ENCODE measurements around the gene PTPN13.

PTPN13 gene

GRCh38 chr4:86611757-86612156, 17.6 kb downstream of the PTPN13 start:
- H3K27ac ChIP-seq (ENCODE audit: low read depth in 2 of 2, low read length in 2 of 2) = no peak overlapping the region
- no peak overlapping the region for H3K4me3 ChIP-seq (ENCODE audit: low read length in 2 of 2)
- H3K27me3 ChIP-seq (ENCODE audit: control insufficient read depth in 2 of 2, insufficient read depth in 2 of 2, low read length in 2 of 2) = no peaks in the 10 kb centered on the region
- no peaks in the 10 kb centered on the region for H3K4me1 ChIP-seq (ENCODE audit: control insufficient read depth in 2 of 2, insufficient read depth in 2 of 2, low read length in 2 of 2)
- no peak overlapping the region for H3K9ac ChIP-seq (ENCODE audit: low read depth in 1 of 2, low read length in 2 of 2)
- no peaks in the 10 kb centered on the region for H3K36me3 ChIP-seq (ENCODE audit: control insufficient read depth in 2 of 2, insufficient read depth in 2 of 2, low read length in 2 of 2)
- no peaks in the 10 kb centered on the region for H3K9me3 ChIP-seq (ENCODE audit: control insufficient read depth in 2 of 2, low read length in 2 of 2)

GRCh38 chr4:86613734-86614133, 19.6 kb downstream of the PTPN13 start:
- Histone ChIP-seq H3K9me3 (ENCODE audit: control insufficient read depth in 2 of 2, low read length in 2 of 2) (no peaks in the 10 kb centered on the region), H3K4me1 (ENCODE audit: control insufficient read depth in 2 of 2, insufficient read depth in 2 of 2, low read length in 2 of 2) (no peaks in the 10 kb centered on the region), H3K9ac (ENCODE audit: low read depth in 1 of 2, low read length in 2 of 2) (no peak overlapping the region), H3K4me3 (ENCODE audit: low read length in 2 of 2) (no peak overlapping the region), H3K27me3 (ENCODE audit: control insufficient read depth in 2 of 2, insufficient read depth in 2 of 2, low read length in 2 of 2) (no peaks in the 10 kb centered on the region), H3K36me3 (ENCODE audit: control insufficient read depth in 2 of 2, insufficient read depth in 2 of 2, low read length in 2 of 2) (no peaks in the 10 kb centered on the region), H3K27ac (ENCODE audit: low read depth in 2 of 2, low read length in 2 of 2) (no peak overlapping the region)

DNA sequence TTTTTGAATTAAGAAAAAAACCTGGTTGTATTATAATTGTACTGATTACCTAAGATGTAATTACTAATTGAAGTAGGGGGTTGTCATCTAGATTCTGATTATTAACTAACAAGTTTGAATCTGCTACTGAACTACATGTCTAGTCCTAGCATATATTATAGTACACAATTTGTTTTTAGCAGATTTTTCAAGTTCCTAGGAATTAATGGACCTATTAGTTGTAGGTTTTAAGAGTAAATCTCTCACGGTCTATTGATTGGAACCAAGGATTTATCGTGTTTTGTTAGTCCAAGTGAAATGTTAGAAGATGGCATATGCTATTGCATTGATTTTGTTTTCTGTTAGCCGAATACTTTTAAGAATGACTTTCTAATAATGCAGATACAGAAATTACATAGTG, 20.8 kb downstream of the PTPN13 start:
- Histone ChIP-seq H3K27ac (ENCODE audit: low read depth in 2 of 2, low read length in 2 of 2) (no peak overlapping the region), H3K9ac (ENCODE audit: low read depth in 1 of 2, low read length in 2 of 2) (no peak overlapping the region), H3K9me3 (ENCODE audit: control insufficient read depth in 2 of 2, low read length in 2 of 2) (no peaks in the 10 kb centered on the region), H3K4me3 (ENCODE audit: low read length in 2 of 2) (no peak overlapping the region), H3K27me3 (ENCODE audit: control insufficient read depth in 2 of 2, insufficient read depth in 2 of 2, low read length in 2 of 2) (no peaks in the 10 kb centered on the region), H3K36me3 (ENCODE audit: control insufficient read depth in 2 of 2, insufficient read depth in 2 of 2, low read length in 2 of 2) (no peaks in the 10 kb centered on the region), H3K4me1 (ENCODE audit: control insufficient read depth in 2 of 2, insufficient read depth in 2 of 2, low read length in 2 of 2) (no peaks in the 10 kb centered on the region)

- Histone ChIP-seq H3K9ac (ENCODE audit: low read depth in 1 of 2, low read length in 2 of 2) (no peak overlapping the region), H3K9me3 (ENCODE audit: control insufficient read depth in 2 of 2, low read length in 2 of 2) (no peaks in the 10 kb centered on the region), H3K4me1 (ENCODE audit: control insufficient read depth in 2 of 2, insufficient read depth in 2 of 2, low read length in 2 of 2) (no peaks in the 10 kb centered on the region), H3K36me3 (ENCODE audit: control insufficient read depth in 2 of 2, insufficient read depth in 2 of 2, low read length in 2 of 2) (no peaks in the 10 kb centered on the region), H3K27ac (ENCODE audit: low read depth in 2 of 2, low read length in 2 of 2) (no peak overlapping the region), H3K27me3 (ENCODE audit: control insufficient read depth in 2 of 2, insufficient read depth in 2 of 2, low read length in 2 of 2) (no peaks in the 10 kb centered on the region), H3K4me3 (ENCODE audit: low read length in 2 of 2) (no peak overlapping the region)
These were observed 21.4 kb downstream of the PTPN13 start for GRCh38 chr4:86615501-86615900.

DNA sequence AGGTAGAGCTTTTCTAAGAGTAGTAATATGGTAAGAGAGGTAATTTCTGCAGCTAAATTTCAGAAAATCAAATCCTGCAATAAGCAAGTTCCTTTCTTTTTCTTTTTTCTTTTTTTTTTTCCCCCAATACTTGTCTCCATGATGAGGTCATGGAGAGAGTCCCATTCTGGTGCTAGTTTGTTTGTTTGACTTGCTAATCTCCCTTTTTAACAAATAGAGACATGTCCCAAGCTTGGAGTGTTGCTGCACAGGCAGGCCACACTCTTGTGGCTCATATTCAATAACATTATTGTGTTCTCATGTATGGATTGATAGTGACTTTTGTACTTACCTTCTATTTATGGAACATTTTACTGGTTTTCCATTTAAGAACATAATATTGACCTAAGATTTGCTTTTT, 25.5 kb downstream of the PTPN13 start:
- Histone ChIP-seq H3K4me1 (ENCODE audit: control insufficient read depth in 2 of 2, insufficient read depth in 2 of 2, low read length in 2 of 2) (no peaks in the 10 kb centered on the region), H3K27me3 (ENCODE audit: control insufficient read depth in 2 of 2, insufficient read depth in 2 of 2, low read length in 2 of 2) (no peaks in the 10 kb centered on the region), H3K36me3 (ENCODE audit: control insufficient read depth in 2 of 2, insufficient read depth in 2 of 2, low read length in 2 of 2) (no peaks in the 10 kb centered on the region)

DNA sequence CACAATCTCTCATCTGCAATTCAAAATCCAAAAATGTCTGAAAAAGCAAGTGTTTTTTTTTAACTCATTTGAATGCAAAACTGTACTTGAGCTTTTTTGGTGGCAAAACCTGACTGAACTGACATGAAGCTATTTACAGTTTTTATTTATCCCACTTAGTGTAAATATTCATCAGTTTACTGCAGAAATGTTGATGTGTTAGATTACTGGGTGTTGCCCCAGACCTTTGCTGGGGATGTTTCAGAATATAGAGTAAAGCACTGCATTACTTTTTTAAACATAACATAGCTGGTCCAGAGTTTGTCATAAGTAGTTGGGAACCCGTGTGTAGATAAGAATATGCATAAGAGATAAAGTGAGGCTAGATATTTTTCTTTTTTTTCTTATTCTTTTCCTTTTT, 27.3 kb downstream of the PTPN13 start:
- Histone ChIP-seq H3K4me1 (ENCODE audit: control insufficient read depth in 2 of 2, insufficient read depth in 2 of 2, low read length in 2 of 2) (no peaks in the 10 kb centered on the region), H3K9ac (ENCODE audit: low read depth in 1 of 2, low read length in 2 of 2) (no peak overlapping the region), H3K27me3 (ENCODE audit: control insufficient read depth in 2 of 2, insufficient read depth in 2 of 2, low read length in 2 of 2) (no peaks in the 10 kb centered on the region), H3K36me3 (ENCODE audit: control insufficient read depth in 2 of 2, insufficient read depth in 2 of 2, low read length in 2 of 2) (no peaks in the 10 kb centered on the region), H3K9me3 (ENCODE audit: control insufficient read depth in 2 of 2, low read length in 2 of 2) (no peaks in the 10 kb centered on the region), H3K4me3 (ENCODE audit: low read length in 2 of 2) (no peak overlapping the region), H3K27ac (ENCODE audit: low read depth in 2 of 2, low read length in 2 of 2) (no peak overlapping the region)

More for the DNA sequence above, 25.5 kb downstream of the PTPN13 start:
- H3K4me3 ChIP-seq (ENCODE audit: low read length in 2 of 2) = no peak overlapping the region
- H3K27ac ChIP-seq (ENCODE audit: low read depth in 2 of 2, low read length in 2 of 2) = no peak overlapping the region
- no peak overlapping the region for H3K9ac ChIP-seq (ENCODE audit: low read depth in 1 of 2, low read length in 2 of 2)
- no peaks in the 10 kb centered on the region for H3K9me3 ChIP-seq (ENCODE audit: control insufficient read depth in 2 of 2, low read length in 2 of 2)

DNA sequence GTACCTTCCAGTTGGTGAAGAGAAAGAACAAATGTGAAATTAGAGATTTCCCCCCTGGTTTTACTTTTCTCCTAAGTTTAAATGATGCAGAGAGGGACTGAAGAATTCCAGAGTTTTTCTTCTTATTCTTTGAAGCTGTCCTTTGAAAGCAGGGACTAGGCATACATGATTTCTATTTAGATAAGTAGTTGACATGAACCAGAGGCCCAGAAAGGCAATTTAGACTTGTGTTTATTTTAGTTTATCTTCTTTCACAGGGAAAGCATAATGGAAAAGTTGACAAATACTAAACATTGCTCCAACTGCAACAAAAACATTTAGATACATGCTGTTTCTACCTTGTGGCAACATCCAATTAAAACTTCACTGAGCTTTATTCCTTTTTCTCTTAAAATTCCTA, 32.0 kb downstream of the PTPN13 start:
- no peak overlapping the region for H3K27ac ChIP-seq (ENCODE audit: low read depth in 2 of 2, low read length in 2 of 2)
- H3K4me3 ChIP-seq (ENCODE audit: low read length in 2 of 2) = no peak overlapping the region
- H3K36me3 ChIP-seq (ENCODE audit: control insufficient read depth in 2 of 2, insufficient read depth in 2 of 2, low read length in 2 of 2) = no peaks in the 10 kb centered on the region
- H3K27me3 ChIP-seq (ENCODE audit: control insufficient read depth in 2 of 2, insufficient read depth in 2 of 2, low read length in 2 of 2) = no peaks in the 10 kb centered on the region
- no peak overlapping the region for H3K9ac ChIP-seq (ENCODE audit: low read depth in 1 of 2, low read length in 2 of 2)
- no peaks in the 10 kb centered on the region for H3K4me1 ChIP-seq (ENCODE audit: control insufficient read depth in 2 of 2, insufficient read depth in 2 of 2, low read length in 2 of 2)
- no peaks in the 10 kb centered on the region for H3K9me3 ChIP-seq (ENCODE audit: control insufficient read depth in 2 of 2, low read length in 2 of 2)

GRCh38 chr4:86627462-86628135, 33.5 kb downstream of the PTPN13 start:
- H3K9me3 ChIP-seq (ENCODE audit: control insufficient read depth in 2 of 2, low read length in 2 of 2) = no peaks in the 10 kb centered on the region

DNA sequence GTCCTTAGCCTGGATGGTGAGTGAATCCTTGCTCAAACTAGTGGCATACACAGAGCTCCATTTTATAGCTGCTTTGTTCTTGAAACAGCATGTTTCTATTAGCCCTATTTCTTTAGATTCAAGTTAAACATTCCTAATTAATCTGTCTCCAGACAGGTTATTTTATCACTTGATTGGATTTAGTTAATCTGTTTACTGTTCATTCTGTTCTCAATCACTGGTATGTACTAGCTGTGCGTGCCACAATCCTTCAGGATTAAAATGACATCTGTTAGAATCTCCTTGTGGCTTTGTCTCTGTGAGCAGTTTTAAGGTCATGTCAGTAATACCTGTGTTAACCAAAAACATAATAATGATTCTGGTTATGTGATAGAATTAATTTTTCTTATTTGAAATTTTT, 36.5 kb downstream of the PTPN13 start:
- no peak overlapping the region for H3K9ac ChIP-seq (ENCODE audit: low read depth in 1 of 2, low read length in 2 of 2)
- no peak overlapping the region for H3K27ac ChIP-seq (ENCODE audit: low read depth in 2 of 2, low read length in 2 of 2)
- no peaks in the 10 kb centered on the region for H3K27me3 ChIP-seq (ENCODE audit: control insufficient read depth in 2 of 2, insufficient read depth in 2 of 2, low read length in 2 of 2)
- no peaks in the 10 kb centered on the region for H3K4me1 ChIP-seq (ENCODE audit: control insufficient read depth in 2 of 2, insufficient read depth in 2 of 2, low read length in 2 of 2)
- no peaks in the 10 kb centered on the region for H3K9me3 ChIP-seq (ENCODE audit: control insufficient read depth in 2 of 2, low read length in 2 of 2)
- H3K36me3 ChIP-seq (ENCODE audit: control insufficient read depth in 2 of 2, insufficient read depth in 2 of 2, low read length in 2 of 2) = no peaks in the 10 kb centered on the region
- no peak overlapping the region for H3K4me3 ChIP-seq (ENCODE audit: low read length in 2 of 2)

More at GRCh38 chr4:86627462-86628135, 33.5 kb downstream of the PTPN13 start:
- H3K27ac ChIP-seq (ENCODE audit: low read depth in 2 of 2, low read length in 2 of 2) = no peak overlapping the region
- H3K9ac ChIP-seq (ENCODE audit: low read depth in 1 of 2, low read length in 2 of 2) = no peak overlapping the region
- no peaks in the 10 kb centered on the region for H3K27me3 ChIP-seq (ENCODE audit: control insufficient read depth in 2 of 2, insufficient read depth in 2 of 2, low read length in 2 of 2)
- no peaks in the 10 kb centered on the region for H3K4me1 ChIP-seq (ENCODE audit: control insufficient read depth in 2 of 2, insufficient read depth in 2 of 2, low read length in 2 of 2)
- no peaks in the 10 kb centered on the region for H3K36me3 ChIP-seq (ENCODE audit: control insufficient read depth in 2 of 2, insufficient read depth in 2 of 2, low read length in 2 of 2)
- H3K4me3 ChIP-seq (ENCODE audit: low read length in 2 of 2) = no peak overlapping the region

- Histone ChIP-seq H3K4me3 (ENCODE audit: low read length in 2 of 2) (no peak overlapping the region), H3K27me3 (ENCODE audit: control insufficient read depth in 2 of 2, insufficient read depth in 2 of 2, low read length in 2 of 2) (no peaks in the 10 kb centered on the region), H3K4me1 (ENCODE audit: control insufficient read depth in 2 of 2, insufficient read depth in 2 of 2, low read length in 2 of 2) (no peaks in the 10 kb centered on the region), H3K9me3 (ENCODE audit: control insufficient read depth in 2 of 2, low read length in 2 of 2) (no peaks in the 10 kb centered on the region), H3K27ac (ENCODE audit: low read depth in 2 of 2, low read length in 2 of 2) (no peak overlapping the region), H3K36me3 (ENCODE audit: control insufficient read depth in 2 of 2, insufficient read depth in 2 of 2, low read length in 2 of 2) (no peaks in the 10 kb centered on the region), H3K9ac (ENCODE audit: low read depth in 1 of 2, low read length in 2 of 2) (no peak overlapping the region)
These were observed 37.1 kb downstream of the PTPN13 start for GRCh38 chr4:86631166-86631565.

- Histone ChIP-seq H3K4me1 (ENCODE audit: control insufficient read depth in 2 of 2, insufficient read depth in 2 of 2, low read length in 2 of 2) (no peaks in the 10 kb centered on the region), H3K27ac (ENCODE audit: low read depth in 2 of 2, low read length in 2 of 2) (no peak overlapping the region)
These were observed 39.7 kb downstream of the PTPN13 start for GRCh38 chr4:86633854-86634253.

More at GRCh38 chr4:86633854-86634253, 39.7 kb downstream of the PTPN13 start:
- Histone ChIP-seq H3K36me3 (ENCODE audit: control insufficient read depth in 2 of 2, insufficient read depth in 2 of 2, low read length in 2 of 2) (no peaks in the 10 kb centered on the region), H3K9me3 (ENCODE audit: control insufficient read depth in 2 of 2, low read length in 2 of 2) (no peaks in the 10 kb centered on the region), H3K4me3 (ENCODE audit: low read length in 2 of 2) (no peak overlapping the region), H3K9ac (ENCODE audit: low read depth in 1 of 2, low read length in 2 of 2) (no peak overlapping the region), H3K27me3 (ENCODE audit: control insufficient read depth in 2 of 2, insufficient read depth in 2 of 2, low read length in 2 of 2) (no peaks in the 10 kb centered on the region)
